NCI-H2227 (cell line): ENCODE data around the gene SLC43A3.
"Not testable (repeated sequence)": the region's sequence is repeated elsewhere in the genome, so short reads cannot be mapped to it uniquely, and the experiment has no call there.

ENCODE experiments used
- DNase-seq: peaks from one replicate; lab custom pipeline; 2025; ENCODE audit not compliant: unreplicated experiment; lab: John Stamatoyannopoulos, UW

Gene SLC43A3

GRCh38 chr11:57407941-57408475, 18.9 kb downstream of the SLC43A3 start:
- DNase-seq: no peak

- DNase-seq: no peak
Observed at GRCh38 chr11:57407010-57407920, 19.7 kb downstream of the SLC43A3 start.

DNA sequence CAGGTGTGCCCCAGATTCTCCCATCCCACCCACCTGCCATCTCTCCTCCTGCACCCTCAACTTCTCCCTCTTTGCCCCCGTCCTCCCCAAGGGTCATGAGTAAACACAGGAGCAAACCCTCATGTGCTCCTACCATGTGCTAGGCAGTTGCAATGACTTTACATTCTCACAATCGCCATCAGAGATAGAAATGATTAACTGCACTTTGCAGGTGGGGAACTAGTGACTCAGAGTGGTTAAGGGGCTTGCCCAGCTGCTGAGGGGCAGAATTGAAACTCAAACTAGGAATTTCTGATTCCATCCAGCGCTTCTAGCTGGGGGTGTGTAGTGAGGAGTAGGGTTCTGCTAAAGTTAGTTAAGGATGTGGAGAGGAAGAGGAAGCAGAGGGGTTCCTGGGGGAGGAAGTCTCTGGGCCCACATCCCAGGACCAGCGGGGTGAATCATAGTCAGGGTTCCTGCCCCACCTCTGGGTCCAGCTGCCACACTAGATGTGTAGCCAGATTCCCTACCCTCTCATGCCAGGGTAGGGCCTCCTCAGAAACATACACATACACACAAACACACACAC, 20.5 kb downstream of the SLC43A3 start:
- DNase-seq: no peak

DNA sequence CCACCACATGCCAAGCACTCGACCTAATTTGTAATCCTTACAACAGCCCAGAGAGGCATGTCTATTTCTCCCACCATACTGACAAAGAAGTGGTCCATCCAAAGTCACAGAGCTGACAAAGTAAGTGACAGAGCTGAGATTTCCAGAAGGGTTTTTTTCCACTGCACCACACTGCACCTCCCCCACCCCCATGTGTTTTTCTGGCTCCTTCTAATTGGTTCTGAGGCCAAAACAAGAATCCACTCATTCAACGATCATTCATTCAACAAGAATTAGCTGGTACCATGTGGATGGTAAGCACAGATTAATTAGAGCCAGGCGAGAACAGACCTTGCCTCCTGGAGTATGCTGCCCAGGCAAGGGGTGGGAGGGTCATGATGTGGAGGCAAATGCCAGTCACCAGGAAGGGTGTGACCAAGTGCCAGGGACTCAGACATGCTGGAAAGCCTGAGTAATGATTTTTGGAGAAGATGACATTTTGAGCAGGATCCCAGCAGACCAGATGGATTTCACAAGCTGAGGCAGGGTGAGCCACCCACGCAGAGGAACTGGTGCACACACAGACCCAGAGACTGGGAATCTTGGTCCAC, 21.6 kb downstream of the SLC43A3 start:
- no peak for DNase-seq

GRCh38 chr11:57403802-57404147, 23.1 kb downstream of the SLC43A3 start:
- no peak for DNase-seq

DNA sequence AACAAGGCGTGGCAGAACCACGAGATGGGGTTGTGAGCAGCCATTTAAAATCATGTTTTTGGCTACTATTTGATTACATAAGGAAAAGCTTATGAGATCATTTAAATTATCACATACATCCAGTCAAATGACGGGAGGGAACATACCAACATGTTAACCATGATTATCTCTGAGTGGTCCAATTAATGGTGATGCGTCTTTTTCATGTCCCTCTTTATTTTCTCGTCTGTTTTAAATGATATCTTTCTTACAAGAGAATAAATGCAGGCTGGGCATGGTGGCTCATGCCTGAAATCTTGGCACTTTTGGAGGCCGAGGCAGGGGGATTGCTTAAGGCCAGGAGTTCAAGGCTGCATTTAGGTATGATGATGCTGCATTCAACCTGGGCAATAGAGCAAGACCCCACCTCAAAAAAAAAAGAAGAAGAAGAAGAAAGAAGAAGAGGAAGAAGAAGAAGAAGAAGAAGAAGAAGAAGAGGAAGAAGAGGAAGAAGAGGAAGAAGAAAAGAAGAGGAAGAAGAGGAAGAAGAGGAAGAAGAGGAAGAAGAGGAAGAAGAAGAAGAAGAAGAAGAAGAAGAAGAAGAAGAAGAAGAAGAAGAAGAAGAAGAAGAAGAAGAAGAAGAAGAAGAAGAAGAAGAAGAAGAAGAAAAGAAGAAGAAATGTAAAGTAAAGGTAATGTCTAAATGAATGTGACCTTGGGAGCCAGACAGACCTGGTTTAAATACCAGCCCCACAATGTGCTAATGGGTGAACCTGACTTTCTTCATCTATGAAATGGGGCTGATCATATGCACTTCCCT, 23.7 kb downstream of the SLC43A3 start:
- not testable (repeated sequence) for DNase-seq

GRCh38 chr11:57402188-57403002, 24.5 kb downstream of the SLC43A3 start:
- peak; percentile 37 for DNase-seq

DNA sequence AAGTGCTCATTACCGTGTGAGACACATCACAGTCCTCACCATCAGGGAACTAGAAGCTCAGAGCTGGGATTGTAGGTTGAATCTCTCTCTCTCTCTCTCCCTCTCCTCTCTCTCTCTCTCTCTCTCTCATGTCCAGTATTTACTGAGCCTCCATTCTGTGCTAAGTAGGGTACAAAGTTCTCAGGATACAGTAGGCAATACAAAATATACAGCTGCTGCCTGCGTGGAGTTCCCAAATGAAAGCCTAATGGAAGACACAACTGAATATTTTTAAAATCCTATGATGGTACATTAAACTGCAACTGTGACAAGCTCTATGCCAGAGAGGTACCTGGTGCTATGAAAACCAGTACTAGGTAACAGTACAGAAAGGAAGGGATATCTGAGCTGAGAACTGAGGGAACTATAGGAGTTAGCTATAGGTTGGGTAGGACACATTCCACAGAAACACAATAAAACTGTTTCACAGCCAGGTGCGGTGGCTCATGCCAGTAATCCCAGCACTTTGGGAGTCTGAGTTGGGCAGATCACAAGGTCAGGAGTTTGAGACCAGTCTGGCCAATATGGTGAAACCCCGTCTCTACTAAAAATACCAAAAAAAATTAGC, 26.8 kb downstream of the SLC43A3 start:
- DNase-seq: no peak

DNA sequence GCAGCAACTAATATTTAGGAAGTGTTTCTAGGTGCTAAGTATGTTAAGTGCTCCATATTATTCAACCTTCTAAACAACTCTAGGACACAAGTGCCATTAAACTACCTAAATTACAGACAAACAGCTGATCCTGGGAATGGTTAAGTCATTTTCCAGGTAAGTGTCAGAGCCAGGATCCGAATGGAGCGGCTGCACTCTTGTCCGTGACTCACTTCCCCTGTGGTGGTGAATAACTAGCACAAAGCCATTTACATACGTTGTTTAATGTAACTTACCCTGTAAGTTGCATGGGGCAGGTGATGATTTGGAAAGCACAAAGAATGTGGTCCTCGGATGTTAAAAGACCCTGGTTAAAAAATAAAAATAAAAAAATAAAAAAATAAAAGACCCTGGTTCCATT, 27.7 kb downstream of the SLC43A3 start:
- DNase-seq: no peak

DNA sequence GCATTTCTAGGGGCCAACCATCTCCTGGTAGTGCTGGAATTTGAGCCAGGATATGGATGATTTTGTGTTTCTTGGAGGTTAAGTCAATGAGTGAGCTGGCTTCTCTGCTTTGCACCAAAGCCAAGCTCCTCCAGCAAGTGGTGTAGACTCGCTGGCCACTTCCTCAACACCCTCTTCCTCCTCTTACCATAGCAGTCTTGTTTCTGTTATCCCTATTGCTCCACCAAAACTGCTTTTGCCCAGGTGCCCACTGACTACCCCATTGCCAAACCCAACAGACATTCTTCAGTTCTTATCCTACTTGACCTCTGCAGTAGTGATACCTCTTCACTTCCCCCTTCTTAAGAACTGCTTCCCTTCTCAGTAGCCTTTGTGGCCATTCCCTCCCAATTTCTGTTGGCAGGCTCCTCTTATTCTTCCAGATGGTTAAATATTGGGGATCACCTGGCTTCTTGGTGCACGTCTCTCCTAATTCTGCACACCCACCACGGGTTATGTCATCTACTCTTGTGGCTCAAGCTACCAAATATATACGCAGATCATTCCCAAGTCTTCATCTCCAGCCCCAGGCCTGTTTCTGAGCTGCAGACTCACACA, 29.4 kb downstream of the SLC43A3 start:
- DNase-seq: no peak

DNA sequence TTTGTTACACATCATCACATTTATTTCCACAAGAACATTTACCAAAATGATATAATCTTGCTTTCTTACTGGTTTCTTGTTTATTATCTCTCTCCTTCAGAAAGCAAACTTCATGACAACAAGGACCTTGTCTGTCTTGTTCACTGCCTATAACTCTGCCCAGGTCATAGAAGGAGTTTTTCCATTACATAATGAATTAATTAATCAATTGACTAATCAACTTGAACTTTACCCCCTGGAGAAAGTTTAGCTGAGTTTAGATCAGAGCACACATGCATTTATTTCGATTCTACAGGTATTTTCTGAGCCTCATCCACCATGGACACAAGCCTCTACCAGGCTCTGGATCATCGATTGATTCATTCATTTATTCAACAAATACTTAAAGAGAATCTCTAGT, 30.2 kb downstream of the SLC43A3 start:
- no peak for DNase-seq

- DNase-seq: no peak
Observed at GRCh38 chr11:57395905-57396623, 30.9 kb downstream of the SLC43A3 start.

DNA sequence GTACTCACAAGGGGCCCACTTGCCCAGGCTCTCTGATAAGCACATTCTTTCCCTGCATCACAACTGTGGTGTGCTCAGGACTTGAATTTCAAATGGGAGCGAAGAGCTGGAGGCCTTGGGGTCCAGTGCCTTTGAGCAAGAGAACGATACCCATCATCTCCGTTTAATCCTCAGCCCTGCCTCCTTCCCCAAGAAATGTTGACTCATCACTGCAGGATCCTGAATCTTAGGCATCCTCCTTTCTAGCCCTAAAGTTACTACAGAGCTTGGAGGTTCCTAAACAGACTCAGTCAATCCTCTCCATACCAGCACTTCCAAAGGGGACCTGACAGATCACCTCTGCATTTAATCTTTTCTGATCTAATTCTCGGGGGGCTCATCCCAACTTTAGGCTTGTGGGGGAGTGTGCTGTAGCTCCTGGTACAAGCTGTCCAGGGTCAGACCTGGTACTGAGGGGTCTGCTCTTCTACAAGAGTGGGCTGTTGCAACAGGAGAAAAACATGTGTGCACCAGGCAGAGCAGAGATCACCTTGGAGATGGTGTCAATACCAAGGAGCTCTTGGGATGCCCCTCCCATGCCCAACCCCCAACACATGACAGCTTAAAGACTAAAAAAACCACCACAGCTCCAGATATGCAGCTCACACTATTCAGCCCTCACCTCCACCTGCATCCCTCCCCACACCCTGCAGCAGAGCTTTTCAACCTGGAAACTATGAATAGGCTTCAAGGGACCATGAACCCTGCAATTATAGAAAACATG, 32.5 kb downstream of the SLC43A3 start:
- DNase-seq: no peak

- no peak for DNase-seq
Observed at GRCh38 chr11:57392763-57393105, 34.2 kb downstream of the SLC43A3 start.

- DNase-seq: no peak
Observed at GRCh38 chr11:57392066-57392762, 34.7 kb downstream of the SLC43A3 start.

- DNase-seq: no peak
Observed at GRCh38 chr11:57391539-57391938, 35.4 kb downstream of the SLC43A3 start.

- no peak for DNase-seq
Observed at GRCh38 chr11:57391111-57391510, 35.8 kb downstream of the SLC43A3 start.

DNA sequence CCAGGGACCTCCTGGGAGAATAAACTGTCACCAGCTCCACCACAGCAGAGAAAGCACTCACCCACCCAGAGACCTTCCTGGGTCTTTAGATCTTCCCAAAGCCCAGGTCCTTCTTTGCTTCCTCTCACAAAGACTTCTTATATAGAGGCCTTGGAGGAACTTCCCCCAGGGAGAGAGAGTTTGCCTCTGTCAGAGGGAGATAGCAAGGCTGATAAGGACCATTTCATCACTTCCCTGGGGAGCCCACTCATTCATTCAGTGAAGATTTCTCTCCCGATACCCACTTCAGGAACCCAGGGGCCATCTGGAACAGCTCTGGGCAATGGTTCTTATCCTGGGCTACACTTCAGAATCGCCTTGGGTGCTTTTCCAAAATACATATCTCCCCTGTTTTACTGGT, 36.4 kb downstream of the SLC43A3 start, which contains the start of gene PRG2:
Gene PRG2, minus strand, starts transcription at position 116 of the 400 bp plus-strand sequence. CDS start 706 bp downstream, outside the sequence.
- no peak for DNase-seq
